Measurements from ENCODE around the gene OGFOD1.

- no peak for TF ChIP-seq CTCF (conservative IDR thresholded peaks at IDR 0.05; ENCODE audit: low read depth, low read length)
- TF ChIP-seq EZH2phosphoT487 (IDR thresholded peaks at IDR 0.05; ENCODE audit: borderline replicate concordance, low read length) = no peak
Measured at GRCh38 chr16:56466344-56466743, 15.0 kb downstream of the OGFOD1 start.

Measured in PC-3 (cell line).